ENCODE results near the gene RTP3. TPM values are rescaled to one million over a fixed set of nuclear protein-coding genes. Genes with fewer than 3 reads are reported as not detected.

Gene RTP3
- total RNA-seq, 1 donor from 2014 or later, result not detected

GRCh38 chr3:46462511-46462910 lies 35.3 kb upstream of the RTP3 start:
- H3K27ac ChIP-seq, result peak overlapping the region; percentile 53
- H3K9me3 ChIP-seq, result no peaks in the 10 kb centered on the region
- ATAC-seq (peak in 1 of 2 donors; percentile 15), DNase-seq (no peak)
- H3K36me3 ChIP-seq, result no peaks in the 10 kb centered on the region
- intact Hi-C loops (cut with DNase I), result no loop called here
- peaks cover 19% of the 10 kb centered on the region for H3K27me3 ChIP-seq (ENCODE audit: low read depth)
- H3K4me3 ChIP-seq, result peak overlapping the region; percentile 23
- peaks cover 20% of the 10 kb centered on the region for H3K4me1 ChIP-seq
- no peak for TF ChIP-seq CTCF (IDR thresholded peaks at IDR 0.05)

DNA sequence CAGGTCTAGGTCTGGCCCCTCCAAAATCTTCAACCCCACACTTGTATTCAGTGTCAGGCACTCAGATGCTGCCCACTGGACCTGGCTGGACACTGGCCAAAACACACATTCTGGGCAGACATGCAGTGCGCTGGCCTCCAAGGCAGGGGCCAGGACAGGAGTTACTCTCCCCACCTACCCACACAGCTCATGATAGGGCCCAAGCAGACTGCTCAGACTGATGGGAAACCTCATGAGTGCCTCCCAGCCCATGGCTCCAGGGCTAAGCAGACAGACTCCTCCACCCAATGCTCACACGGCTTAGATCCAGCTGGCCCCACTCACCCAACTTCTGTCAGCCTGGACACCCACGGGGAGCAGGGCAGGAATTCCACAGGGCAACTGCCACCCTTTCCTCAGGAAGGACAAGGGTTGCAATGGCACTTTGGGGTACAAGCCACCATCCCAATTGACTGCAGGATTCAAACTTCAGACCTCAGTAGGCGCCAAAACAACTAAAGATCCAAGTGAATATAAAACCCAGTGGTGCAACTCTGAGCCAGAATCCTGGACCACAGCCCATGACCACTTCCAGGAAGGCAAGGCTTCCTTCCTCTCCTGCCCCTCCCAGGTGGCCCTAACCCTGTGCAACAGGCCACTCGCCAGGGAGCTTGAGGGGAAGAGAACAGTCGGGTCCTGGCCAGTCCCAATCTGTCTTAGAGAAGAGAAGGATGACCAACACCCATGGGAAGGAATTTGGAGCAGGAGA lies 34.5 kb upstream of the RTP3 start:
- TF ChIP-seq CTCF (IDR thresholded peaks at IDR 0.05), result no peak
- Histone ChIP-seq H3K4me3 (peak overlapping the region; percentile 23), H3K9me3 (no peaks in the 10 kb centered on the region), H3K27me3 (ENCODE audit: low read depth) (peaks cover 19% of the 10 kb centered on the region), H3K36me3 (no peaks in the 10 kb centered on the region), H3K27ac (peak overlapping the region; percentile 53), H3K4me1 (peaks cover 20% of the 10 kb centered on the region)
- DNase-seq (no peak), ATAC-seq (peak; percentile 12 to 39)
- intact Hi-C loops (cut with DNase I), result no loop called here

DNA sequence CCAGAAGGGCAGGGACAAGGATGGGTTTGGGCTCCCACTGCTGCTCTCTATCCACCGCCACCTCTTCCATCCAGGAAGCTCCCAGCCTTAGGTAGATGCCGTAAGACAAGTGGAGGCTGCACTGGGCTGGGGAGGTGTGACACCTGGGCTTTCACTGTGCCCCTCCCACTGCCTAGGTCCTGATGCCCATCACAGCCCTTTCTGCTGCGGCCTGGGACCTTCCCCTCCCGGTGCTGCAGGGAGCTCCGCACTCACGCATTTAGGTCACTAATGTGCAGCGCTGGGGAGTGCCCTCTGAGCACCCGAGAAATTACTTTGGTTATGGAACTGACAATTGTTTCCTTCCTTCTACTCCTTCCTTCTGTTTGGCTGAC lies 33.9 kb upstream of the RTP3 start:
- Histone ChIP-seq H3K4me1 (peaks cover 20% of the 10 kb centered on the region), H3K9me3 (no peaks in the 10 kb centered on the region), H3K27ac (no peak overlapping the region), H3K27me3 (ENCODE audit: low read depth) (peaks cover 19% of the 10 kb centered on the region), H3K36me3 (no peaks in the 10 kb centered on the region), H3K4me3 (no peak overlapping the region)
- intact Hi-C loops (cut with DNase I), result no loop called here
- ATAC-seq (peak in 1 of 2 donors; percentile 7), DNase-seq (no peak)
- no peak for TF ChIP-seq CTCF (IDR thresholded peaks at IDR 0.05)

DNA sequence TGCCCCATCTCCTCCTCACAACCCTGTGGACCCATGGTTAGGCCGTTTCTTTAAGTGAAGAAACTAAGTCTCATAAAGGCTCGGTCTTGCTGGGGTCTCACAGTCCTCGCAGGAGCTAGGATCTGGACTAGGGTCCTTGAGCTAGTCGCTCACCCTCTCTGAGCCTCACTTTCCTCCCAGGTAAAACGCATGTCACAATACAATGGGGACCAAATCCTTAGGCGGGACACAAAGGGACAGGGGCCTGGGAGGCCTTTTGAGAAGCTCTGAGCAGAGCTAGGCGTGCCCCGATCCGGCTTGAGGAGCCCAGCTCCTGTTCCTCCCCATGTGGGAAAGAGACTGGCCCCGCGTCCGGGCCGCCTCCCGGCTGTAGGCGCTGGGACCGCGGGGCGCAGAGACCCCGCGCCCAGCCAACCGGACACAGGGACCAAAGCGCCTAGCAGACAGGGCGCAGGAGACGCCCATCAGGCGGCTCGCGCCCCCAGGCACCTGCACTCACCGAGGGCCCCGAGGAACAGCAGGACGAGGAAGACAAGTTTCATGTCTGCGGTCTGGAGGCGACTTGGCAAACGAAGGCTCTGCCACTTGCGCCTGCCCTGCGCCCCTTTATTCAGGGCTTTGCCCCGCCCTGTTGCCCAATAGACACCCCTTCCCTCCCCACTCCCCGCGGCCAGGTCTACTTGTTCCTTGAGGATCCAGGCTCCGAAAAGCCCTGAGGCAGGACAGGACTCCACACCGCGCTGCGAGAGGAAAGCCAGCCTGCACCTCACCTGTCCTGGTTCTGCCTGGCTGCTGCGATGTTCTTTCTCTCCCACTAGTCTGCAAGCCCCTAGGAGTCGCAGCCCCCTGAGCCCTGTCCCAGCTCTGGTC lies 33.2 kb upstream of the RTP3 start, which contains the start of gene LTF:
TSS of gene LTF (minus strand) at position 580 of the 870 bp plus-strand sequence. CDS start at position 542, 38 bp downstream.
- Histone ChIP-seq H3K4me1 (peaks cover 24% of the 10 kb centered on the region), H3K27me3 (ENCODE audit: low read depth) (peaks cover 19% of the 10 kb centered on the region), H3K27ac (no peak within 1 kb of the TSS), H3K4me3 (no peak within 1 kb of the TSS), H3K36me3 (no peaks in the 10 kb centered on the region), H3K9me3 (no peaks in the 10 kb centered on the region)
- ATAC-seq, result peak; percentile 22 to 29
- TF ChIP-seq CTCF (IDR thresholded peaks at IDR 0.05), result no peak
- no peak for DNase-seq
- intact Hi-C loops (cut with DNase I), result no loop called here

GRCh38 chr3:46465196-46465520 lies 32.6 kb upstream of the RTP3 start:
- no peaks in the 10 kb centered on the region for H3K9me3 ChIP-seq
- H3K27ac ChIP-seq, result no peak overlapping the region
- H3K27me3 ChIP-seq (ENCODE audit: low read depth), result peaks cover 19% of the 10 kb centered on the region
- no peak for TF ChIP-seq CTCF (IDR thresholded peaks at IDR 0.05)
- no peak overlapping the region for H3K4me3 ChIP-seq
- no peak for DNase-seq
- H3K36me3 ChIP-seq, result no peaks in the 10 kb centered on the region
- intact Hi-C loops (cut with DNase I), result no loop called here
- peaks cover 30% of the 10 kb centered on the region for H3K4me1 ChIP-seq
- no peak for ATAC-seq

Measured in lower lobe of right lung (tissue), 2 donors.